IPS-18c (cell line): ENCODE measurements around the gene KCNT2.

Experiments
- H3K4me3 ChIP-seq: 2 replicates; pipeline ENCODE4 v1.7.0; 2013; ENCODE audit warnings: low read depth, mild to moderate bottlenecking, low read length, moderate library complexity; ENCODE audit not compliant: insufficient read depth
- H3K9me3 ChIP-seq: one replicate; pipeline ENCODE4 v1.6.1; 2013; ENCODE audit warnings: mild to moderate bottlenecking, low read length, moderate library complexity; ENCODE audit not compliant: control insufficient read depth, insufficient read depth

Gene KCNT2

DNA sequence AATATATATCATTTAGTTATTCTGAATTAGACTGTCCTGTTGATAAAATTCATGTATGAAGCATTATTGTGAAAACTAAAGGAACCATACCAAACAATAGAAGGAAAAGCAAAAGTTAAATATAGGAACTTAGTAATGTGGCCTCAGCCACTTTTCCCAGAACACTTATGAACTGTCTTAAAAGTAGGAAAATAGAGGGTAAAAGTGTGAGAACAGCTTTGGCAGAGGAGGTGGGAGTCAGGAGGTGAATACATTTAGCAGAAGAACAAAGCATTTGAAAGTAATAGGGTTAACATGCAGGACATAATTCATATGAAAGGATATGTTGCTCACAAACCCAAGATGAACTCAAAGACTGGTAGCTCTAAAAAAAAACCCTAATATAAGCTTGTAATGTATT is 121.9 kb downstream of the KCNT2 start:
- H3K9me3 ChIP-seq: no peaks in the 10 kb centered on the region
- no peak overlapping the region for H3K4me3 ChIP-seq

DNA sequence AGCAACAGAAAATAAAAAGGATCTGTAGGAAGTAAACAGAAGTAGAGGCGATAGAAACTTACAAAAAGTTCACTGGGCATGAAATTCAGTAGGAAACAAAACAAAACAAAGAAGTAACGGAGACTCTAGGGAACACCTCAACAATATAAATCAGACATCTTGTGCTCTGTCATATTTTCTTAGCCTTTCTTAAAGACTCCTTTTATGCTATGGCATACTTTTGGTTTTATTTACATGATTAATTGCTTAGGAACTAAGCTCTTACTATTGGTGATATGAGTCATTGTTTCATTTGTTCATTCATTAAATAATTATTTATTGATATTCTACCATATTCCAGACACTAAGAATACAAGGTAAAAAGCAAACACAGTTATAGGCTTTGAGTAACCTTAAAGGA is 126.6 kb downstream of the KCNT2 start:
- Histone ChIP-seq H3K9me3 (no peaks in the 10 kb centered on the region), H3K4me3 (no peak overlapping the region)

DNA sequence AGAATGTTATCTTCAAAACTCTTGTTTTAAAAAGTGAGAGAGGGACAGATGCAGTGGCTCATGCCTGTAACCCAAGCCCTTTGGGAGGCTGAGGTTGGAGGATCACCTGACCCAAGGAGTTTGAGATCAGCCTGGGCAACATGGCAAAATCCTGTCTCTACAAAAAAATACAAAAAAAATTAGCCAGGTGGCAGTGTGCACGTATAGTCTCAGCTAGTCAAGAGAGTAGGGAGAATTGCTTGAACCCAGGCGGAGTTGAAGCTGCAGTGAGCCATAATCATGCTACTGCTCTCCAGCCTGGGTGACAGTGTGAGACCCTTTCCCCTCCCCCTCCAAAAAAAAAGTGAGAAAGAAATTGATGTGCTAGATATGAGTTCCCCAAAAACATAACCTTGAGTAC is 131.0 kb downstream of the KCNT2 start:
- H3K9me3 ChIP-seq: no peaks in the 10 kb centered on the region

GRCh38 chr1:196467230-196467925 is 140.9 kb downstream of the KCNT2 start:
- no peak overlapping the region for H3K4me3 ChIP-seq
- no peaks in the 10 kb centered on the region for H3K9me3 ChIP-seq

More for the DNA sequence above, 131.0 kb downstream of the KCNT2 start:
- H3K4me3 ChIP-seq: no peak overlapping the region

DNA sequence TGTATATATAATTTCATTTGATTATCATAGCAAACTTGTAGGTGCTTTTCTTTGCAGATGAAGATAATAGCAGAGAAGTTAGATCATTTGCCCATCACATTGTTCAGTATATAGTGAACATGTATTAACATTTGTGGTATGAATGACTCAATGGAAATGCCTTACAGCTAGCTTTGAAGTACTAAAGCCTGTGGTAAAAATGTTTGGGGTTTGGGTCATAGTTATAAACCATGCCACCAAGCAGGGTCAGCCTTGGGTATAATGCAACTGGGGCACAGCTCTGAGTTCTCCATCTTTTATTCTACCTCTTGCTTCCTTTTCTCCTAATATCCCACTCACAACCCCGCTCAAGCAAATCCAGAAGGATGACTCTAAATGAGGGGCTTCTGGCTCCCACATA is 141.6 kb downstream of the KCNT2 start:
- Histone ChIP-seq H3K4me3 (no peak overlapping the region), H3K9me3 (no peaks in the 10 kb centered on the region)

DNA sequence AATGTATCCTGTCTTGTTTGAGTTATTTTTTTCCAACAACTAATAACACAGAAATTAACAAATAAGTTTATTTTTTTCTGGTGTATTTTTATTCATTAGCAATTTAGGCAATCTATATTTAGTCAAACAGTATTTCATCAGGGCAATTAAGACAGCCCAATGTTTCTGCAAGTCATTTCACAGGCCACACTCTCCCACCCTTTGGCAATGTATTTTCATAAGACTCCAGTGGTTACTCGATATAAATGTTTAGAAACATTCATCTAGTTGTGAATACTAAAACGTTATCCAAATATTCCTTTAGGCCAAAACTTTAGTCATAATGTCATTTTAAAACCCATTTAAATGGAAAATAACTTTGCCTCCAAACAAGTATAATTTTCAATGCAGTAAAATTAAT is 142.1 kb downstream of the KCNT2 start:
- Histone ChIP-seq H3K4me3 (no peak overlapping the region), H3K9me3 (no peaks in the 10 kb centered on the region)

- no peak overlapping the region for H3K4me3 ChIP-seq
- no peaks in the 10 kb centered on the region for H3K9me3 ChIP-seq
Measured at GRCh38 chr1:196464480-196464941, 143.7 kb downstream of the KCNT2 start.

- Histone ChIP-seq H3K9me3 (no peaks in the 10 kb centered on the region), H3K4me3 (no peak overlapping the region)
Measured at GRCh38 chr1:196462086-196462485, 146.2 kb downstream of the KCNT2 start.

GRCh38 chr1:196461521-196461920 is 146.7 kb downstream of the KCNT2 start:
- Histone ChIP-seq H3K9me3 (no peaks in the 10 kb centered on the region), H3K4me3 (no peak overlapping the region)

DNA sequence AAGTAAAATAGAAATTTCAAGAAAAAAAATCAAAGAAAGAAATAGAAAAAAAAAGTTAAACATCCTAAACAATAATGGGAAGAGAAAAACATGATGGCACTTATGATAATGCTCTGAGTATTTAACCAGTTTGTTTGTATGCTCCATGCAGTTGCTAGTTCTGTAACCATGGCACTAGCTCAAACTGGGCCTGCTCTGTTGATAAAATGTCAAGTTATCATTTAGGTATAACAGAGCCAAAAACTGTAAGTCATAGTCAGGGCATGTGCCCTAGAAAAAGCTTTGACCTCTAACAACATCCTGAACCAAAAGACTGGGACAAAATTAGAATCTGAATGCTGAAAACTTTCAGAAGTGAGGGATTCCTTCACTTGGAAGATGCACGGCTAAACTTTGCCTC is 148.9 kb downstream of the KCNT2 start:
- Histone ChIP-seq H3K4me3 (no peak overlapping the region), H3K9me3 (no peaks in the 10 kb centered on the region)

DNA sequence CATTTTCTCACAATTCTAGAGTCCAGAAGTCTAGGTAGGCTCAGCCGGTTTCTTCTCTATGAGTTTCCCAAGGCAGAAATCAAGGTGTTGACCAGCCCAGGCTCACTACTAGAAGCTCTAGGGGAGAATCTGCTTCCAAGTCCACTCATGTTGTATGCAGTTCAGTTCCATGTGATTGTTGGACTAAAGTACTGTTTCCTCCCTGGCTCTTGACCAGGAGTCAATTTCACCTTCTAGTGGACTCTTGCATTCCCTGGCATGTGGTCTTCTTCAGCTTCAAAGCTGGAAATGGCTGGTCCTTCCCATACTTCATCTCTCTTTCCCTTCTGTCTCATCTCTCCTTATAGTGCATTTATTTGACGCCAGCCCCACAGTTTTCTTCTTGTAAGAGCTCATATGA is 153.4 kb downstream of the KCNT2 start:
- H3K9me3 ChIP-seq: no peaks in the 10 kb centered on the region
- no peak overlapping the region for H3K4me3 ChIP-seq

DNA sequence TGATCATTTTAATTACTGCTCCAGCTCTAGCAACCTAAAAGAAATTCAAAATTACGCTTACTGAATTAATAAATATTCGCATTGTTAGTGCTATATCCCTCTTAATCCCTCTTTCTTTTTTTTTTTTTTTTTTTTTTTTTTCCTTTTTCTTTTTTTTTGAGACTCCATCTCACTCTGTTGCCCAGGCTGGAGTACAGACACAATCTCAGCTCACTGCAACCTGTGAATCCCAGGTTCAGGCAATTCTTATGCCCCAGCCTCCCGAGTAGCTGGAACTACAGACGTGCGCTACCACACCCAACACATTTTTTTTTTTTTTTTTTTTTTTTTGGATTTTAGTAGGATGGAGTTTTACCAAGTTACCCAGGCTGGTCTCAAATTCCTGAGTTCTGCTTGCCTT is 157.1 kb downstream of the KCNT2 start:
- Histone ChIP-seq H3K9me3 (no peaks in the 10 kb centered on the region), H3K4me3 (no peak overlapping the region)

GRCh38 chr1:196450143-196451095 is 157.8 kb downstream of the KCNT2 start:
- Histone ChIP-seq H3K4me3 (no peak overlapping the region), H3K9me3 (no peaks in the 10 kb centered on the region)

- H3K4me3 ChIP-seq: no peak overlapping the region
- H3K9me3 ChIP-seq: no peaks in the 10 kb centered on the region
Measured at GRCh38 chr1:196449460-196449859, 158.8 kb downstream of the KCNT2 start.

DNA sequence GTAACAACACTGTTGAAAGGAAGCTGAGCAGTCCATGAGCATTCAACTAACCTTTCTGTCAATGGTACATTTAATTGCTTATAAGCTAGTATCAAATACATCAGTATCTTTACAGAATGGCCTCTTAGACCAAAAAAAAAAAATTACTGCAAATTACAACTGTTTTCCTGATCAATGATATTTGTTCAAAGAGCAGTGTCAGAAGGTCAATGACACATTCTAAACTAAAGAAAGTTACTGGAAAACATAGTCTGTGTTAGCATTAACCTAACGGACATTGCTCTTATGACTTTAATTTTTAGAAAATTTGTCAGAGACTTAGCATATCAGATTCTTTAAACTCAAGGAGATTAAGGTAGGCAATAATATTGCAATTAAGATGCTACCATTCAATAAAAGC is 162.5 kb downstream of the KCNT2 start:
- Histone ChIP-seq H3K9me3 (no peaks in the 10 kb centered on the region), H3K4me3 (no peak overlapping the region)

DNA sequence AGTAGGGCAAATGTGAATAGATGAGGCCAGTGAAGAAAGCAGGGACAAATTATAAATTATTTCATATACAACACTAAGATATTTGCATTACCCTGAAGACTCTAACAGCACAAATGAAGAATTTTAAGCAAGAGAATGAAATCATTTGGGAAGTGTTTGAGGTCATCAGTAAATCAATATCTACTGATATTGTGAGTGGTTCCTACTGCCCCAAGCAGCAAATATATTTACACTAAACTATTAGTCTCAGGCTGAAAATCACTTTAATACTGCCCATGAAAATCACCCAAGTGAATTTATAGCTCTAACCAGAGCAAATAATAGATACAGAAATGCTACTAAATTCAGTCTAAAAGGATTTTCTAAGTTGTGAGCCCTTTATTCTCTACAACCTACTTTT is 163.6 kb downstream of the KCNT2 start:
- Histone ChIP-seq H3K9me3 (no peaks in the 10 kb centered on the region), H3K4me3 (no peak overlapping the region)

DNA sequence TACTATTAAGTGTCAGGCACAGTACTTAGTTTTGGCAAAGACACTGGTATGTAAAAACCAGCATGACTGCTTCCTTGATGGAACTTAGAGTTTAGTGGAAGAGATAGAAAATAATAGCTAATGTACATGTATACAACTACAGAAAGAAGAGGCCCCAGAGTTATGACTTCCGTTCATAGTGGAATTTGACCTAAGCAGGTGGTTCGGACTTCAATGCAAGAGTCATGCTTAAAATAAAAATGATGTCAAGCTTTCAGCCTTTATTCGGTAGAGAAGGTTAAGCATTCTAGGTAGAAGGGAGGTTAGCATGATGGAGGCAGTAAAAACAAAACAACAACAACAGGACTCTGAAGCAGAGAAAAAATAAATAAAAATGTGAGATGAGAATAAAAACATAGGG is 165.9 kb downstream of the KCNT2 start:
- Histone ChIP-seq H3K4me3 (no peak overlapping the region), H3K9me3 (no peaks in the 10 kb centered on the region)

DNA sequence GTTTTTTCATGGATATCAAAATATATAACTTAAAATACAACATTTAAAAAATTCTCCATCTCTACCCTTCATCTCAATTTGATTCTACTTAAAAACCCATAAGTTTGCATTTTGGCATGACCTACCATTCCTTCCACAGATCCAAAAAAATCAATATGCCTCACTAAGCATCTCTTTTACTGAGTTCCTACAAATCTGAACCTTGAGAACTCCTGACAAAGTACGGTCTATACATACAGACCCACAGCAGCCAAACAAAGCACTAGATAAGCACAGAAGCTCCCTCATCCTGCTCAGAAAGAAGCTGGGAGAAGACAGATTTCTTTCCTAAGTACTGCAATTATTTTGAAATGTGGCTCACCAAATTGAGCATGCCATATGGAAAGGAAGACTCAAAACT is 167.5 kb downstream of the KCNT2 start:
- no peaks in the 10 kb centered on the region for H3K9me3 ChIP-seq
- no peak overlapping the region for H3K4me3 ChIP-seq
